Keratinocyte (primary cell): Measurements from ENCODE around the gene SAMD4A. TPM values are rescaled to one million over a fixed set of nuclear protein-coding genes. Genes with fewer than 3 reads are reported as not detected.

ENCODE experiments used
- DNase-seq: peaks from one replicate; pipeline ENCODE4 v3.0.0-alpha.2; 2011; ENCODE audit warnings: low read depth, missing footprints, low spot score
- FAIRE-seq: peaks from 2 replicates; lab custom pipeline; 2011; peaks lifted over from hg19 to GRCh38; lab: Jason Lieb, UNC
- H2AFZ ChIP-seq: 2 replicates; pipeline ENCODE4 v1.6.0; 2012; ENCODE audit warnings: low read length, control low read depth, inconsistent platforms; ENCODE audit not compliant: control insufficient read depth
- H3K27ac ChIP-seq: 2 replicates; pipeline ENCODE4 v1.5.1; 2011; ENCODE audit warnings: low read length; ENCODE audit not compliant: control insufficient read depth, insufficient read depth
- H3K27me3 ChIP-seq: 3 replicates; pipeline ENCODE4 v1.6.0; 2011; ENCODE audit warnings: low read length; ENCODE audit not compliant: control insufficient read depth, insufficient read depth; ENCODE audit errors: extremely low read depth
- H3K36me3 ChIP-seq, 2 experiments: 2 replicates in 1 of 2; 3 replicates in 1 of 2; pipeline ENCODE4 v1.5.1; 2011; ENCODE audit warnings: low read length in 2 of 2, mild to moderate bottlenecking in 1 of 2; ENCODE audit not compliant: control insufficient read depth in 2 of 2, insufficient read depth in 2 of 2; ENCODE audit errors: extremely low read depth in 1 of 2
- H3K4me1 ChIP-seq: 3 replicates; pipeline ENCODE4 v1.5.1; 2011; ENCODE audit warnings: low read length; ENCODE audit not compliant: control insufficient read depth, insufficient read depth; ENCODE audit errors: extremely low read depth
- H3K4me2 ChIP-seq: 3 replicates; pipeline ENCODE4 v1.6.0; 2011; ENCODE audit warnings: low read depth, low read length; ENCODE audit not compliant: control insufficient read depth, insufficient read depth; ENCODE audit errors: extremely low read depth
- H3K4me3 ChIP-seq, 3 experiments: fragments of 200-600 bp in 1 of 3; sonication (generic) in 1 of 3; 2 replicates in 2 of 3; 3 replicates in 1 of 3; pipeline ENCODE4 v1.5.1; 2011 to 2016; ENCODE audit warnings: low read length in 3 of 3, mild to moderate bottlenecking in 3 of 3, control low read depth in 2 of 3, inconsistent platforms in 1 of 3, low read depth in 1 of 3, mixed read lengths in 1 of 3, mixed run types in 1 of 3, moderate library complexity in 1 of 3; ENCODE audit not compliant: control insufficient read depth in 2 of 3, insufficient read depth in 2 of 3; ENCODE audit errors: extremely low read depth in 1 of 3
- H3K79me2 ChIP-seq: 2 replicates; pipeline ENCODE4 v1.6.0; 2012; ENCODE audit warnings: low read length; ENCODE audit not compliant: control insufficient read depth, insufficient read depth
- H3K9ac ChIP-seq: 3 replicates; pipeline ENCODE4 v1.6.0; 2011; ENCODE audit warnings: low read length; ENCODE audit not compliant: control insufficient read depth, insufficient read depth; ENCODE audit errors: extremely low read depth
- H3K9me1 ChIP-seq: 3 replicates; pipeline ENCODE4 v1.6.0; 2011; ENCODE audit warnings: low read length; ENCODE audit not compliant: control insufficient read depth, insufficient read depth; ENCODE audit errors: extremely low read depth
- H3K9me3 ChIP-seq: 2 replicates; pipeline ENCODE4 v1.5.1; 2012; ENCODE audit warnings: low read depth, low read length; ENCODE audit not compliant: control insufficient read depth
- H4K20me1 ChIP-seq: 3 replicates; pipeline ENCODE4 v1.6.0; 2011; ENCODE audit warnings: low read length; ENCODE audit not compliant: control insufficient read depth, insufficient read depth; ENCODE audit errors: extremely low read depth
- CTCF ChIP-seq, 3 experiments: IDR thresholded peaks in 1 of 3; conservative IDR thresholded peaks in 1 of 3; optimal IDR thresholded peaks in 1 of 3; 2 replicates in 2 of 3; 3 replicates in 1 of 3; pipeline versions ENCODE3 to v1.5.1; 2011; ENCODE audit warnings: low read length in 3 of 3, mild to moderate bottlenecking in 3 of 3, moderate library complexity in 2 of 3, control low read depth in 1 of 3, inconsistent platforms in 1 of 3; ENCODE audit not compliant: insufficient read depth in 2 of 3; ENCODE audit errors: extremely low read depth in 1 of 3
- EZH2 ChIP-seq: IDR thresholded peaks from one replicate; pipeline ENCODE4 v1.6.1; 2012; ENCODE audit warnings: inconsistent platforms, mild to moderate bottlenecking, low read length, moderate library complexity
- dilution Hi-C: fragments of 300-500 bp; cut with MboI; formaldehyde crosslinking; loops from one replicate; pipeline ENCODE4 v1.7.0; 2020; ENCODE audit warnings: low sequenced_read_pairs; ENCODE audit not compliant: extremely low pct_ligation_motif_present
- polyA plus RNA-seq, 5 experiments: library from polyadenylated mRNA; depleted of rRNA in 3 of 5; stranded (reverse) in 3 of 5; stranded (forward) in 1 of 5; unstranded in 1 of 5; fragments of >200 nt; gene quantifications; 1 replicate in 1 of 5; 2 replicates in 3 of 5; 3 replicates in 1 of 5; pipeline versions ENCODE4 v1.2.1 to v1.2.3, GENCODE V29; 2011 to 2012; ENCODE audit warnings: missing spikeins in 2 of 5, low read depth in 1 of 5, low replicate concordance in 1 of 5

Gene SAMD4A
- polyA plus RNA-seq, 1 donor (not counting 4 experiments of a cell fraction or from before 2014, with no cell fraction given) = 16.2 TPM

- no peaks in the 10 kb centered on the region for H4K20me1 ChIP-seq
- no peaks in the 10 kb centered on the region for H3K4me1 ChIP-seq
- TF ChIP-seq CTCF (optimal IDR thresholded peaks at IDR 0.05 in 1 of 3, IDR thresholded peaks at IDR 0.05 in 1 of 3, conservative IDR thresholded peaks at IDR 0.05 in 1 of 3; ENCODE audit: extremely low read depth in 1 of 3, insufficient read depth in 2 of 3, low read length in 3 of 3) = no peak
- no peak for TF ChIP-seq EZH2
- DNase-seq (no peak), FAIRE-seq (no peak)
- H2AFZ ChIP-seq = no peak overlapping the region
- dilution Hi-C loops = no loop called here
- H3K4me2 ChIP-seq = no peak overlapping the region
- H3K9me1 ChIP-seq = no peaks in the 10 kb centered on the region
- H3K4me3 ChIP-seq = no peak overlapping the region
- H3K9me3 ChIP-seq = no peaks in the 10 kb centered on the region
- no peak overlapping the region for H3K27ac ChIP-seq
- no peaks in the 10 kb centered on the region for H3K27me3 ChIP-seq
- H3K79me2 ChIP-seq = peaks cover 3% of the 10 kb centered on the region
- peaks cover 0 to 7% of the 10 kb centered on the region in 2 experiments for H3K36me3 ChIP-seq
- H3K9ac ChIP-seq = no peak overlapping the region
These were observed 144.4 kb downstream of the SAMD4A start for GRCh38 chr14:54711312-54711711.

GRCh38 chr14:54711812-54712464 is 145.0 kb downstream of the SAMD4A start:
- no peak for DNase-seq
- FAIRE-seq = no peak
- dilution Hi-C loops = no loop called here
- peaks cover 5% of the 10 kb centered on the region for H3K79me2 ChIP-seq
- H3K27me3 ChIP-seq = no peaks in the 10 kb centered on the region
- no peaks in the 10 kb centered on the region for H3K4me1 ChIP-seq
- H4K20me1 ChIP-seq = no peaks in the 10 kb centered on the region
- no peaks in the 10 kb centered on the region for H3K9me1 ChIP-seq
- no peak overlapping the region for H2AFZ ChIP-seq
- TF ChIP-seq CTCF (optimal IDR thresholded peaks at IDR 0.05 in 1 of 3, IDR thresholded peaks at IDR 0.05 in 1 of 3, conservative IDR thresholded peaks at IDR 0.05 in 1 of 3; ENCODE audit: extremely low read depth in 1 of 3, insufficient read depth in 2 of 3, low read length in 3 of 3) (no peak), EZH2 (no peak)
- H3K9ac ChIP-seq = no peak overlapping the region
- peaks cover 0 to 7% of the 10 kb centered on the region in 2 experiments for H3K36me3 ChIP-seq
- H3K4me3 ChIP-seq = no peak overlapping the region
- H3K9me3 ChIP-seq = no peaks in the 10 kb centered on the region
- H3K4me2 ChIP-seq = no peak overlapping the region
- no peak overlapping the region for H3K27ac ChIP-seq
